HEK293 (cell line): Measurements from ENCODE around the gene UGT1A3.

Source experiments
- CTCF ChIP-seq: fragments of 450-650 bp; formaldehyde crosslinking; IDR thresholded peaks from 2 replicates; pipeline ENCODE4 v1.5.1; 2016; ENCODE audit warnings: missing biosample characterization, missing genetic modification characterization
- MYNN ChIP-seq: fragments of 450-650 bp; formaldehyde crosslinking; IDR thresholded peaks from 2 replicates; pipeline ENCODE4 v1.5.1; 2016; ENCODE audit warnings: missing biosample characterization, missing genetic modification characterization, borderline replicate concordance
- ZBTB1 ChIP-seq: fragments of 450-650 bp; formaldehyde crosslinking; IDR thresholded peaks from 2 replicates; pipeline ENCODE4 v1.5.1; 2016; ENCODE audit warnings: missing biosample characterization, missing genetic modification characterization
- ZNF274 ChIP-seq, 2 experiments: fragments of 200-500 bp in 1 of 2; fragments of 450-650 bp in 1 of 2; sonication (Bioruptor generic) in 1 of 2; formaldehyde crosslinking in 1 of 2; IDR thresholded peaks; 2 replicates each; pipeline versions ENCODE4 v1.5.1 to v1.6.1; 2014 to 2016; ENCODE audit warnings: borderline replicate concordance in 1 of 2, inconsistent platforms in 1 of 2, low read length in 1 of 2, missing biosample characterization in 1 of 2, missing genetic modification characterization in 1 of 2
- ZNF311 ChIP-seq: fragments of 450-650 bp; formaldehyde crosslinking; IDR thresholded peaks from 2 replicates; pipeline ENCODE4 v1.5.1; 2017; ENCODE audit warnings: missing biosample characterization, missing genetic modification characterization, borderline replicate concordance
- ZNF404 ChIP-seq: fragments of 450-650 bp; formaldehyde crosslinking; IDR thresholded peaks from 2 replicates; pipeline ENCODE4 v1.5.1; 2017; ENCODE audit warnings: missing biosample characterization, missing genetic modification characterization
- ZNF707 ChIP-seq: fragments of 450-650 bp; formaldehyde crosslinking; IDR thresholded peaks from 2 replicates; pipeline ENCODE4 v1.5.1; 2016; ENCODE audit warnings: missing biosample characterization, missing genetic modification characterization
- ZNF747 ChIP-seq: fragments of 450-650 bp; formaldehyde crosslinking; IDR thresholded peaks from 2 replicates; pipeline ENCODE4 v1.5.1; 2016; ENCODE audit warnings: missing biosample characterization, missing genetic modification characterization
- ZNF785 ChIP-seq: fragments of 450-650 bp; formaldehyde crosslinking; IDR thresholded peaks from 2 replicates; pipeline ENCODE4 v1.5.1; 2016; ENCODE audit warnings: missing biosample characterization, missing genetic modification characterization
- ZSCAN18 ChIP-seq: fragments of 450-650 bp; formaldehyde crosslinking; IDR thresholded peaks from 2 replicates; pipeline ENCODE4 v1.5.1; 2016; ENCODE audit warnings: missing biosample characterization, missing genetic modification characterization
- ZSCAN4 ChIP-seq: fragments of 450-650 bp; formaldehyde crosslinking; IDR thresholded peaks from 2 replicates; pipeline ENCODE4 v1.5.1; 2017; ENCODE audit warnings: missing biosample characterization, missing genetic modification characterization
- TF ChIP-seq, protein P1 (sequence below): fragments of 450-650 bp; formaldehyde crosslinking; IDR thresholded peaks from 2 replicates; pipeline ENCODE4 v1.5.1; 2016; ENCODE audit warnings: missing biosample characterization, missing genetic modification characterization
- TF ChIP-seq, protein P2 (sequence below): fragments of 450-650 bp; formaldehyde crosslinking; IDR thresholded peaks from 2 replicates; pipeline ENCODE4 v1.5.1; 2016; ENCODE audit warnings: missing biosample characterization, missing genetic modification characterization, low read depth

GRCh38 chr2:233779722-233780121, 50.9 kb downstream of the UGT1A3 start:
- TF ChIP-seq ZNF311 (tag by site-specific recombination) (no peak), CTCF (tag by site-specific recombination) (no peak), ZNF707 (tag by site-specific recombination) (no peak), ZSCAN18 (tag by site-specific recombination) (no peak), ZNF404 (tag by site-specific recombination) (no peak), ZBTB1 (tag by site-specific recombination) (no peak), ZNF274 (IDR thresholded peaks at IDR 0.05; ENCODE audit: low read length) (no peak), ZNF274 (tag by site-specific recombination; IDR thresholded peaks at IDR 0.05; ENCODE audit: borderline replicate concordance) (no peak), ZSCAN4 (tag by site-specific recombination) (no peak), MYNN (tag by site-specific recombination) (no peak), ZNF785 (tag by site-specific recombination) (no peak), ZNF747 (tag by site-specific recombination) (no peak)
- TF ChIP-seq, protein P1, sequence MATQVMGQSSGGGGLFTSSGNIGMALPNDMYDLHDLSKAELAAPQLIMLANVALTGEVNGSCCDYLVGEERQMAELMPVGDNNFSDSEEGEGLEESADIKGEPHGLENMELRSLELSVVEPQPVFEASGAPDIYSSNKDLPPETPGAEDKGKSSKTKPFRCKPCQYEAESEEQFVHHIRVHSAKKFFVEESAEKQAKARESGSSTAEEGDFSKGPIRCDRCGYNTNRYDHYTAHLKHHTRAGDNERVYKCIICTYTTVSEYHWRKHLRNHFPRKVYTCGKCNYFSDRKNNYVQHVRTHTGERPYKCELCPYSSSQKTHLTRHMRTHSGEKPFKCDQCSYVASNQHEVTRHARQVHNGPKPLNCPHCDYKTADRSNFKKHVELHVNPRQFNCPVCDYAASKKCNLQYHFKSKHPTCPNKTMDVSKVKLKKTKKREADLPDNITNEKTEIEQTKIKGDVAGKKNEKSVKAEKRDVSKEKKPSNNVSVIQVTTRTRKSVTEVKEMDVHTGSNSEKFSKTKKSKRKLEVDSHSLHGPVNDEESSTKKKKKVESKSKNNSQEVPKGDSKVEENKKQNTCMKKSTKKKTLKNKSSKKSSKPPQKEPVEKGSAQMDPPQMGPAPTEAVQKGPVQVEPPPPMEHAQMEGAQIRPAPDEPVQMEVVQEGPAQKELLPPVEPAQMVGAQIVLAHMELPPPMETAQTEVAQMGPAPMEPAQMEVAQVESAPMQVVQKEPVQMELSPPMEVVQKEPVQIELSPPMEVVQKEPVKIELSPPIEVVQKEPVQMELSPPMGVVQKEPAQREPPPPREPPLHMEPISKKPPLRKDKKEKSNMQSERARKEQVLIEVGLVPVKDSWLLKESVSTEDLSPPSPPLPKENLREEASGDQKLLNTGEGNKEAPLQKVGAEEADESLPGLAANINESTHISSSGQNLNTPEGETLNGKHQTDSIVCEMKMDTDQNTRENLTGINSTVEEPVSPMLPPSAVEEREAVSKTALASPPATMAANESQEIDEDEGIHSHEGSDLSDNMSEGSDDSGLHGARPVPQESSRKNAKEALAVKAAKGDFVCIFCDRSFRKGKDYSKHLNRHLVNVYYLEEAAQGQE = no peak
- TF ChIP-seq, protein P2, sequence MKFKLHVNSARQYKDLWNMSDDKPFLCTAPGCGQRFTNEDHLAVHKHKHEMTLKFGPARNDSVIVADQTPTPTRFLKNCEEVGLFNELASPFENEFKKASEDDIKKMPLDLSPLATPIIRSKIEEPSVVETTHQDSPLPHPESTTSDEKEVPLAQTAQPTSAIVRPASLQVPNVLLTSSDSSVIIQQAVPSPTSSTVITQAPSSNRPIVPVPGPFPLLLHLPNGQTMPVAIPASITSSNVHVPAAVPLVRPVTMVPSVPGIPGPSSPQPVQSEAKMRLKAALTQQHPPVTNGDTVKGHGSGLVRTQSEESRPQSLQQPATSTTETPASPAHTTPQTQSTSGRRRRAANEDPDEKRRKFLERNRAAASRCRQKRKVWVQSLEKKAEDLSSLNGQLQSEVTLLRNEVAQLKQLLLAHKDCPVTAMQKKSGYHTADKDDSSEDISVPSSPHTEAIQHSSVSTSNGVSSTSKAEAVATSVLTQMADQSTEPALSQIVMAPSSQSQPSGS (tag by site-specific recombination) = no peak
